Natural killer cell (primary cell): ENCODE results near the gene DUSP22. TPM values are rescaled to one million over a fixed set of nuclear protein-coding genes. Genes with fewer than 3 reads are reported as not detected.
A peak's percentile ranks its signal among the peaks of the same experiment; 100 is the strongest.

Experiments
- ATAC-seq, 3 donors: fragments of 150-1000 bp in 2 of 3; fragments of 200-7000 bp in 1 of 3; cut with Tn5 transposase; 1 replicate in 1 of 3; 2 replicates in 2 of 3; pipeline ENCODE4 v1.10.0; 2021; ENCODE audit warnings: mild to moderate bottlenecking in 2 of 3, moderate library complexity in 2 of 3
- DNase-seq, 2 donors: peaks; one replicate each; pipeline versions ENCODE4 v3.0.0 to v3.0.0-alpha.2; 2013 to 2021; ENCODE audit warnings: mixed read lengths in 1 of 2
- H3K27ac ChIP-seq: one replicate; pipeline ENCODE4 v1.5.1; 2013; ENCODE audit warnings: mild to moderate bottlenecking, low read length
- H3K27me3 ChIP-seq: one replicate; pipeline ENCODE4 v1.6.1; 2013; ENCODE audit warnings: low read length; ENCODE audit not compliant: control insufficient read depth, insufficient read depth
- H3K36me3 ChIP-seq: one replicate; pipeline ENCODE4 v1.6.1; 2013; ENCODE audit warnings: low read length; ENCODE audit not compliant: control insufficient read depth, insufficient read depth
- H3K4me1 ChIP-seq: one replicate; pipeline ENCODE4 v1.6.1; 2013; ENCODE audit warnings: low read length; ENCODE audit not compliant: control insufficient read depth, insufficient read depth
- H3K4me3 ChIP-seq: one replicate; pipeline ENCODE4 v1.5.1; 2013; ENCODE audit warnings: low read length
- H3K9me3 ChIP-seq: one replicate; pipeline ENCODE4 v1.6.1; 2013; ENCODE audit warnings: low read length; ENCODE audit not compliant: control insufficient read depth, insufficient read depth
- H3K27ac Mint-ChIP-seq, 2 donors: one replicate each; pipeline ENCODE4 v1.8.0; 2022; ENCODE audit warnings: mild to moderate bottlenecking in 2 of 2, mixed read lengths in 2 of 2, moderate library complexity in 1 of 2
- H3K27me3 Mint-ChIP-seq, 2 donors: one replicate each; pipeline ENCODE4 v1.8.0; 2022; ENCODE audit warnings: low read depth in 2 of 2, mixed read lengths in 2 of 2
- H3K36me3 Mint-ChIP-seq: one replicate; pipeline ENCODE4 v1.8.0; 2022; ENCODE audit warnings: mixed read lengths
- H3K4me1 Mint-ChIP-seq, 2 donors: one replicate each; pipeline ENCODE4 v1.8.0; 2022; ENCODE audit warnings: mixed read lengths in 2 of 2
- H3K4me3 Mint-ChIP-seq: one replicate; pipeline ENCODE4 v1.8.0; 2022; ENCODE audit warnings: mild to moderate bottlenecking, moderate library complexity, mixed read lengths
- H3K9me3 Mint-ChIP-seq, 2 donors: one replicate each; pipeline ENCODE4 v1.8.0; 2022; ENCODE audit warnings: mixed read lengths in 2 of 2
- CTCF ChIP-seq: fragments of 200-600 bp; IDR thresholded peaks from one replicate; pipeline ENCODE4 v1.8.0; 2022; ENCODE audit warnings: antibody characterized with exemption
- WGBS: methylation state at CpG from one replicate; pipeline ENCODE4 v1.1.7; 2013; ENCODE audit warnings: missing lambda C conversion rate; ENCODE audit not compliant: insufficient coverage; 5-methylcytosine and 5-hydroxymethylcytosine counted together
- intact Hi-C: fragments of 100-400 bp; cut with micrococcal nuclease; formaldehyde crosslinking; loops from one replicate; pipeline ENCODE4 v1.14.2; 2022
- total RNA-seq, 4 donors: library from RNA; stranded (reverse); fragments of 120-200 nt in 1 of 4; gene quantifications; one replicate each; pipeline versions ENCODE4 v1.2.3 to v1.2.4, GENCODE V29; 2013 to 2022

The DUSP22 gene
- total RNA-seq, 3 donors from 2014 or later (not counting 1 experiment from before 2014, with no cell fraction given): 50.4 to 61.5 (median 56.6) TPM

GRCh38 chr6:340186-340955 lies 48.1 kb downstream of the DUSP22 start:
- no peak for TF ChIP-seq CTCF
- WGBS: 73% methylated on average over 6 of the region's 6 CpGs
- intact Hi-C loops: no loop called here
- Histone ChIP-seq H3K4me3 (no peak overlapping the region), H3K9me3 (no peaks in the 10 kb centered on the region), H3K36me3 (no peaks in the 10 kb centered on the region), H3K27me3 (no peaks in the 10 kb centered on the region), H3K27ac (peak overlapping the region; percentile 2), H3K4me1 (peaks cover 71% of the 10 kb centered on the region)
- H3K27ac Mint-ChIP-seq: peak overlapping the region in 1 of 2 donors; percentile 58
- no peaks in the 10 kb centered on the region for H3K9me3 Mint-ChIP-seq
- H3K27me3 Mint-ChIP-seq: no peaks in the 10 kb centered on the region
- DNase-seq (no peak), ATAC-seq (no peak)
- H3K36me3 Mint-ChIP-seq: no peaks in the 10 kb centered on the region
- H3K4me3 Mint-ChIP-seq: peak overlapping the region; percentile 48
- peaks cover 68 to 76% of the 10 kb centered on the region in 2 donors for H3K4me1 Mint-ChIP-seq

DNA sequence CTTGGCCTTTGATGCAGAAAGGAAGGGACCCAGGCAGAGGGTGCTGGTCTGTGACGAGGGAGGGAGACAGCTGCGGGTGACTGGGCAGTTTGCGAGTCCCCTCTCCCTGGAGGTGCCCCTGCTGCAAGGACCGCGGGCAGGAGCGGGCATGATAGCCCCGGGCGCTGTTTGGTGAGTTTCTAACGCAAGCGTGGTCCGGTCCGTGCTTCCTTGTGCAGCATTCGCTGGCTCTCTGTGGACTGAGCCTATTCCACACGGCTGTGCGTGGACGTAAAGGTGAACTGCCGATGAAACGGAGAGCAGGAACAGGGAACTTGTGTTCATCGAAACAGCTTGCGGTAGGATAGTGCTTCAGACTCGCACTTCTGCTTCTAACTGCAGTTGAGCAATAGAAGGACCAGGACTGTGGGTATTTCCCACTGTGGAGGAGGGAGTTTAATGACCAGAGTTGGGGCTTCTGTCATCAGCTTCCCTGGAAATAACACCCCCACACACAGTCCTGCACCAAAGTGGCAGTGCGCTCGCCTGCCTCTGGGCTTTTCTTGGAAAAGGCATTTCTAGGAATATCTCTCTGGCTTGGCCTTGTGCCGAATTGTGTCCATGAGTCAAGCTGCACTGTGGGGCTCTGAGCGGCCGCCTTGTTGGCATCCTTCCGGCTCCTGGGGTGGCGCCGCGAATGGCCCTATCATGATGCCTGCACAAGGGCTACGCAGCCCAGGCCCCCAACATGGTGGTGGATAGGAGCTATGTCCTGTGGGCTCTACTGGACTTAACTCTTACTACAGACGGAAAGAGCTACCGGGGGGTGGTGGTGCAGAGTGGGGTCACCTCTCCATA lies 48.9 kb downstream of the DUSP22 start:
- 90% methylated on average over 33 of the region's 33 CpGs for WGBS
- Mint-ChIP-seq H3K36me3 (no peaks in the 10 kb centered on the region), H3K27me3 (no peaks in the 10 kb centered on the region), H3K27ac (peak overlapping the region; percentile 43 to 53), H3K4me3 (peak overlapping the region; percentile 22), H3K4me1 (peaks cover 61 to 73% of the 10 kb centered on the region in 2 donors), H3K9me3 (no peaks in the 10 kb centered on the region)
- Histone ChIP-seq H3K4me1 (peaks cover 65% of the 10 kb centered on the region), H3K27me3 (no peaks in the 10 kb centered on the region), H3K4me3 (no peak overlapping the region), H3K27ac (peak overlapping the region; percentile 2), H3K9me3 (no peaks in the 10 kb centered on the region), H3K36me3 (no peaks in the 10 kb centered on the region)
- DNase-seq (peak in 1 of 2 donors; percentile 30), ATAC-seq (peak in 1 of 3 donors; percentile 48)
- no peak for TF ChIP-seq CTCF
- intact Hi-C loops: no loop called here

- H3K4me1 Mint-ChIP-seq: peaks cover 51 to 63% of the 10 kb centered on the region in 2 donors
- no peaks in the 10 kb centered on the region for H3K27me3 Mint-ChIP-seq
- Histone ChIP-seq H3K4me1 (peaks cover 55% of the 10 kb centered on the region), H3K36me3 (no peaks in the 10 kb centered on the region), H3K4me3 (no peak overlapping the region), H3K27ac (no peak overlapping the region), H3K9me3 (no peaks in the 10 kb centered on the region), H3K27me3 (no peaks in the 10 kb centered on the region)
- H3K27ac Mint-ChIP-seq: peak overlapping the region; percentile 43 to 53
- intact Hi-C loops: no loop called here
- no peaks in the 10 kb centered on the region for H3K9me3 Mint-ChIP-seq
- H3K36me3 Mint-ChIP-seq: no peaks in the 10 kb centered on the region
- no peak for TF ChIP-seq CTCF
- peak; percentile 58 to 69 (median 59) for ATAC-seq
- peak overlapping the region; percentile 49 for H3K4me3 Mint-ChIP-seq
- 56% methylated on average over 16 of the region's 16 CpGs for WGBS
- peak in 1 of 2 donors; percentile 57 for DNase-seq
Observed at GRCh38 chr6:341914-342831, 49.9 kb downstream of the DUSP22 start.
